ENCODE data around the gene MRPS18B. TPM values are rescaled to one million over a fixed set of nuclear protein-coding genes. Genes with fewer than 3 reads are reported as not detected.

The MRPS18B gene
- total and polyA plus RNA-seq, 2 of the 4 experiments (the other 2 are of a cell fraction): 51.2 to 82.3 TPM

- TF ChIP-seq BHLHE40 (IDR thresholded peaks at IDR 0.05; ENCODE audit: low read depth, low read length) (no peak), NFE2L2 (IDR thresholded peaks at IDR 0.05; ENCODE audit: low read depth, low read length) (no peak), MXI1 (IDR thresholded peaks at IDR 0.05; ENCODE audit: borderline replicate concordance, low read depth, low read length) (no peak), SMC3 (IDR thresholded peaks at IDR 0.05; ENCODE audit: low read depth, low read length) (no peak), CHD1 (IDR thresholded peaks at IDR 0.05; ENCODE audit: low read depth, low read length) (peak; percentile 5), MAFK (IDR thresholded peaks at IDR 0.05; ENCODE audit: low read depth, low read length) (peak; percentile 93), FOS (IDR thresholded peaks at IDR 0.05; ENCODE audit: low read depth, low read length) (no peak), MAZ (IDR thresholded peaks at IDR 0.05; ENCODE audit: borderline replicate concordance, low read depth, low read length) (no peak), POLR2A (IDR thresholded peaks at IDR 0.05; ENCODE audit: low read depth, low read length) (peak; percentile 84)
- H2BK20ac ChIP-seq (ENCODE audit: low read depth, low read length): no peak overlapping the region
- peaks cover 10% of the 10 kb centered on the region for H3K9me1 ChIP-seq (ENCODE audit: insufficient read depth, low read length)
- H4K20me1 ChIP-seq (ENCODE audit: insufficient read depth, low read length): peaks cover 38% of the 10 kb centered on the region
- peaks cover 17% of the 10 kb centered on the region for H3K36me3 ChIP-seq (ENCODE audit: control insufficient read depth, insufficient read depth, low read length)
- H3K4me2 ChIP-seq (ENCODE audit: low read depth, low read length): peak overlapping the region; percentile 96
- peak overlapping the region; percentile 99 for H2AK5ac ChIP-seq (ENCODE audit: low read depth, low read length)
- H3K14ac ChIP-seq (replicated peaks; ENCODE audit: low read depth, low read length): peak overlapping the region; percentile 99
- H3K79me1 ChIP-seq (ENCODE audit: low read depth in 1 of 2, low read length in 2 of 2): peaks cover 25 to 52% of the 10 kb centered on the region in 2 experiments
- H3K18ac ChIP-seq (ENCODE audit: low read depth, low read length): peak overlapping the region; percentile 91
- H3K4ac ChIP-seq (ENCODE audit: low read depth, low read length): peak overlapping the region; percentile 99
- peak overlapping the region; percentile 87 to 100 for H4K8ac ChIP-seq (ENCODE audit: low read depth in 2 of 2, low read length in 2 of 2)
- peaks cover 8% of the 10 kb centered on the region for H3K4me1 ChIP-seq (ENCODE audit: control insufficient read depth, insufficient read depth, low read length)
- H2BK15ac ChIP-seq (ENCODE audit: low read depth, low read length): no peak overlapping the region
- H2AK9ac ChIP-seq (replicated peaks; ENCODE audit: low read depth, low read length, poor library complexity): peak overlapping the region; percentile 100
- no peak for DNase-seq
- no peaks in the 10 kb centered on the region for H3K27me3 ChIP-seq (ENCODE audit: control insufficient read depth, insufficient read depth, low read length)
- no TSS peak for BruUV-seq (replicated peaks)
- H4K91ac ChIP-seq (ENCODE audit: insufficient read depth, low read depth, low read length): peak overlapping the region; percentile 99
- H2BK120ac ChIP-seq (ENCODE audit: low read depth, low read length): peak overlapping the region; percentile 6
- H2BK5ac ChIP-seq (ENCODE audit: low read depth, low read length, poor library complexity, severe bottlenecking): peak overlapping the region; percentile 92
- peak overlapping the region; percentile 73 for H3K4me3 ChIP-seq (ENCODE audit: insufficient read depth, low read depth, low read length)
- dilution Hi-C loops (cut with HindIII; ENCODE audit: low sequenced_read_pairs, unreplicated experiment) (no loop called here), intact Hi-C loops (cut with micrococcal nuclease) (loop anchor here (2.0 kb wide), 1 partner anchor 105 kb away; the partner anchor contains the start of gene TUBB), in situ Hi-C loops (cut with MboI; ENCODE audit: low sequenced_read_pairs) (no loop called here)
- H3K9me3 ChIP-seq (ENCODE audit: control insufficient read depth, insufficient read depth, low read length): no peaks in the 10 kb centered on the region
- peak overlapping the region; percentile 99 for H3K9ac ChIP-seq (ENCODE audit: low read depth, low read length)
- WGBS, 2 experiments (ENCODE audit: extremely low coverage in 2 of 2, insufficient read length in 1 of 2): 100% methylated on average over 1 of the region's 10 CpGs; no CpG with 5 or more reads in 1 of the 2 experiments
- ChIA-PET POLR2A (ENCODE audit: unreplicated experiment) (interaction anchor here (0.7 to 1.2 kb wide), 6 partner anchors 10 to 297 kb away, joined by 3 to 8 read pairs (median 3); partner anchors contain the start of gene ATAT1), CTCF (no interaction called here)
- no peak overlapping the region for H2AFZ ChIP-seq (replicated peaks; ENCODE audit: low read length, poor library complexity)
- peak overlapping the region; percentile 100 for H3K56ac ChIP-seq (ENCODE audit: extremely low read depth, insufficient read depth, low read length)
- no peak for ATAC-seq (ENCODE audit: low read depth)
- peak overlapping the region; percentile 91 for H3K27ac ChIP-seq (ENCODE audit: insufficient read depth, low read length)
- peak overlapping the region; percentile 97 for H4K5ac ChIP-seq (ENCODE audit: low read depth, low read length)
- H3K23ac ChIP-seq (ENCODE audit: low read depth, low read length): peak overlapping the region; percentile 99
These were observed 1.5 kb upstream of the MRPS18B start for GRCh38 chr6:30615958-30616810.

Data from IMR-90 (cell line).